PC-3 (cell line): ENCODE data around the gene DLGAP1. TPM values are rescaled to one million over a fixed set of nuclear protein-coding genes. Genes with fewer than 3 reads are reported as not detected.

Source experiments
- ATAC-seq: fragments of 200-7000 bp; cut with Tn5 transposase; 2 replicates; pipeline ENCODE4 v1.9.1; 2020; ENCODE audit warnings: mild to moderate bottlenecking, moderate library complexity
- BruUV-seq: library from RNA; stranded (reverse); fragments of 400-500 nt; replicated peaks from 2 replicates; lab custom pipeline; 2021; lab: Mats Ljungman, UMichigan
- CTCF ChIA-PET: fragments of 300-600 bp; sonication (Branson Sonifier 250); formaldehyde crosslinking; loops from one replicate; lab custom pipeline; 2022; ENCODE audit warnings: antibody characterized with exemption; lab: Charles Lee
- POLR2A ChIA-PET: fragments of 300-600 bp; sonication (Branson Sonifier 250); formaldehyde crosslinking; loops from one replicate; lab custom pipeline; 2022; ENCODE audit warnings: antibody characterized with exemption; ENCODE audit not compliant: unreplicated experiment; lab: Charles Lee
- DNase-seq: peaks from one replicate; pipeline ENCODE4 v3.0.0-alpha.2; 2015
- H2AFZ ChIP-seq: fragments of 300-600 bp; sonication (generic); 2 replicates; pipeline ENCODE4 v1.6.0; 2016; ENCODE audit warnings: antibody characterized with exemption, low read length
- H3F3A ChIP-seq: fragments of 300-600 bp; sonication (generic); one replicate; pipeline ENCODE4 v1.6.0; 2017; ENCODE audit warnings: antibody characterized with exemption, low read length, control low read depth, mild to moderate bottlenecking; ENCODE audit not compliant: unreplicated experiment
- H3K27ac ChIP-seq: fragments of 300-600 bp; sonication (generic); 2 replicates; pipeline ENCODE4 v1.5.1; 2016; ENCODE audit warnings: mild to moderate bottlenecking, low read length
- H3K27me3 ChIP-seq: fragments of 300-600 bp; sonication (generic); 2 replicates; pipeline ENCODE4 v1.6.1; 2016; ENCODE audit warnings: low read length, mixed read lengths
- H3K36me3 ChIP-seq: fragments of 300-600 bp; sonication (generic); 2 replicates; pipeline ENCODE4 v1.6.1; 2016; ENCODE audit warnings: low read depth, mixed run types, low read length, mixed read lengths
- H3K4me1 ChIP-seq: fragments of 300-600 bp; sonication (generic); 2 replicates; pipeline ENCODE4 v1.5.1; 2016; ENCODE audit warnings: low read length; ENCODE audit not compliant: insufficient read depth
- H3K4me2 ChIP-seq: fragments of 300-600 bp; sonication (generic); 2 replicates; pipeline ENCODE4 v1.6.0; 2016; ENCODE audit warnings: low read length
- H3K4me3 ChIP-seq: fragments of 300-600 bp; sonication (generic); 2 replicates; pipeline ENCODE4 v1.5.1; 2016; ENCODE audit warnings: mild to moderate bottlenecking, low read length, mixed read lengths
- H3K79me2 ChIP-seq: fragments of 300-600 bp; sonication (generic); 2 replicates; pipeline ENCODE4 v1.6.1; 2017; ENCODE audit warnings: low read length, mixed read lengths
- H3K9ac ChIP-seq: fragments of 300-600 bp; sonication (generic); 2 replicates; pipeline ENCODE4 v1.6.0; 2016; ENCODE audit warnings: mild to moderate bottlenecking, low read length
- H3K9me2 ChIP-seq: fragments of 300-600 bp; sonication (generic); replicated peaks from 2 replicates; pipeline ENCODE4 v1.6.1; 2016; ENCODE audit warnings: mixed run types, low read length, mixed read lengths
- H3K9me3 ChIP-seq: fragments of 300-600 bp; sonication (generic); 2 replicates; pipeline ENCODE4 v1.6.1; 2016; ENCODE audit warnings: low read length, mixed read lengths
- H4K20me1 ChIP-seq: fragments of 300-600 bp; sonication (generic); 2 replicates; pipeline ENCODE4 v1.6.1; 2016; ENCODE audit warnings: low read length, mixed read lengths
- CTCF ChIP-seq: fragments of 300-600 bp; sonication (generic); conservative IDR thresholded peaks from 2 replicates; pipeline ENCODE4 v1.5.1; 2017; ENCODE audit warnings: antibody characterized with exemption, low read depth, mild to moderate bottlenecking, low read length
- EZH2 ChIP-seq: fragments of 300-600 bp; sonication (generic); IDR thresholded peaks from one replicate; pipeline ENCODE4 v1.6.1; 2017; ENCODE audit warnings: antibody characterized with exemption, mild to moderate bottlenecking, low read length; ENCODE audit not compliant: unreplicated experiment
- EZH2phosphoT487 ChIP-seq: fragments of 300-600 bp; sonication (generic); IDR thresholded peaks from 2 replicates; pipeline ENCODE4 v1.6.1; 2018; ENCODE audit warnings: mild to moderate bottlenecking, antibody characterized with exemption, low read length, borderline replicate concordance
- intact Hi-C: fragments of 100-400 bp; cut with micrococcal nuclease; formaldehyde crosslinking; loops from 2 replicates; pipeline ENCODE4 v1.9.0; 2023
- total RNA-seq: library from RNA; depleted of rRNA; stranded (reverse); fragments of >200 nt; gene quantifications from 2 replicates; pipeline ENCODE4 v1.2.3, GENCODE V29; 2014

Gene DLGAP1
- total RNA-seq, 1 experiment from 2014 or later, result not detected

- TF ChIP-seq EZH2phosphoT487, result no peak
- no peak for TF ChIP-seq EZH2
- no peak for TF ChIP-seq CTCF
- ChIA-PET CTCF (no interaction called here), POLR2A (no interaction called here)
- BruUV-seq, result no TSS peak
- Histone ChIP-seq H3K36me3 (no peaks in the 10 kb centered on the region), H3K4me3 (no peak overlapping the region), H3K27me3 (no peaks in the 10 kb centered on the region), H3K79me2 (no peaks in the 10 kb centered on the region), H2AFZ (no peak overlapping the region), H3F3A (no peaks in the 10 kb centered on the region), H3K27ac (no peak overlapping the region), H3K9me2 (no peaks in the 10 kb centered on the region), H4K20me1 (no peaks in the 10 kb centered on the region), H3K9me3 (peaks cover 19% of the 10 kb centered on the region; the same call in 1 of the 2 replicates), H3K4me2 (no peak overlapping the region), H3K9ac (no peak overlapping the region), H3K4me1 (no peaks in the 10 kb centered on the region)
- DNase-seq (no peak), ATAC-seq (no peak)
- intact Hi-C loops, result no loop called here
These were observed 98.2 kb downstream of the DLGAP1 start for GRCh38 chr18:4356929-4357328.

GRCh38 chr18:4353853-4354418 lies 101.2 kb downstream of the DLGAP1 start:
- H3K36me3 ChIP-seq, result no peaks in the 10 kb centered on the region
- H3K4me2 ChIP-seq, result no peak overlapping the region
- no peak for DNase-seq
- no peak overlapping the region for H3K9ac ChIP-seq
- H3F3A ChIP-seq, result no peaks in the 10 kb centered on the region
- POLR2A ChIA-PET, result no interaction called here
- CTCF ChIA-PET, result no interaction called here
- H3K9me2 ChIP-seq, result no peaks in the 10 kb centered on the region
- no peak for TF ChIP-seq CTCF
- no peak for TF ChIP-seq EZH2phosphoT487
- no peak for TF ChIP-seq EZH2
- no peaks in the 10 kb centered on the region for H3K4me1 ChIP-seq
- no peaks in the 10 kb centered on the region for H4K20me1 ChIP-seq
- H3K79me2 ChIP-seq, result no peaks in the 10 kb centered on the region
- H3K27ac ChIP-seq, result no peak overlapping the region
- H3K9me3 ChIP-seq, result peaks cover 14% of the 10 kb centered on the region; the same call in 1 of the 2 replicates
- H3K4me3 ChIP-seq, result no peak overlapping the region
- no TSS peak for BruUV-seq
- intact Hi-C loops, result no loop called here
- H3K27me3 ChIP-seq, result no peaks in the 10 kb centered on the region
- ATAC-seq, result no peak
- no peak overlapping the region for H2AFZ ChIP-seq

- H4K20me1 ChIP-seq, result no peaks in the 10 kb centered on the region
- H3K36me3 ChIP-seq, result no peaks in the 10 kb centered on the region
- TF ChIP-seq EZH2phosphoT487, result no peak
- TF ChIP-seq EZH2, result no peak
- no peak for TF ChIP-seq CTCF
- intact Hi-C loops, result no loop called here
- H2AFZ ChIP-seq, result no peak overlapping the region
- H3K9me2 ChIP-seq, result no peaks in the 10 kb centered on the region
- no peak overlapping the region for H3K4me2 ChIP-seq
- no peak for DNase-seq
- H3K4me1 ChIP-seq, result no peaks in the 10 kb centered on the region
- ATAC-seq, result no peak
- ChIA-PET CTCF (no interaction called here), POLR2A (no interaction called here)
- no TSS peak for BruUV-seq
- H3K4me3 ChIP-seq, result no peak overlapping the region
- no peak overlapping the region for H3K27ac ChIP-seq
- no peaks in the 10 kb centered on the region for H3K79me2 ChIP-seq
- no peak overlapping the region for H3K9ac ChIP-seq
- peaks cover 19% of the 10 kb centered on the region for H3K9me3 ChIP-seq
- no peaks in the 10 kb centered on the region for H3F3A ChIP-seq
- H3K27me3 ChIP-seq, result no peaks in the 10 kb centered on the region
These were observed 102.2 kb downstream of the DLGAP1 start for GRCh38 chr18:4352746-4353551.
